SK-N-MC (cell line): ENCODE results near the gene UBE2F.
"Not testable (repeated sequence)": the region's sequence is repeated elsewhere in the genome, so short reads cannot be mapped to it uniquely, and the experiment has no call there.

Source experiments
- DNase-seq: peaks from one replicate; pipeline ENCODE4 v3.0.0-alpha.2; 2011; ENCODE audit warnings: low read depth, low spot score
- H3K27ac ChIP-seq: fragments of 200-600 bp; sonication (generic); 2 replicates; pipeline ENCODE4 v1.5.1; 2016; ENCODE audit warnings: mixed run types
- H3K36me3 ChIP-seq: fragments of 200-600 bp; sonication (generic); 2 replicates; pipeline ENCODE4 v1.6.1; 2017; ENCODE audit warnings: antibody characterized with exemption, low read length, mixed read lengths; ENCODE audit not compliant: insufficient read depth
- H3K4me3 ChIP-seq: fragments of 200-600 bp; sonication (generic); 2 replicates; pipeline ENCODE4 v1.5.1; 2016
- H3K9ac ChIP-seq: fragments of 200-600 bp; sonication (generic); 2 replicates; pipeline ENCODE4 v1.8.0; 2017; ENCODE audit warnings: mixed run types, mixed read lengths; ENCODE audit not compliant: insufficient read length
- H3K9me3 ChIP-seq: fragments of 200-600 bp; sonication (generic); 2 replicates; pipeline ENCODE4 v1.6.1; 2017; ENCODE audit warnings: low read depth, mild to moderate bottlenecking, antibody characterized with exemption, low read length, moderate library complexity, mixed read lengths
- EZH2 ChIP-seq: fragments of 200-600 bp; sonication (generic); IDR thresholded peaks from one replicate; pipeline ENCODE4 v1.6.1; 2017; ENCODE audit warnings: antibody characterized with exemption
- FOXP2 ChIP-seq: optimal IDR thresholded peaks from 2 replicates; pipeline ENCODE3; 2011; ENCODE audit warnings: mild to moderate bottlenecking, moderate library complexity; ENCODE audit not compliant: insufficient read depth; ENCODE audit errors: extremely low read length, control extremely low read depth
- POLR2AphosphoS5 ChIP-seq: IDR thresholded peaks from 2 replicates; pipeline ENCODE4 v1.6.1; 2012; ENCODE audit warnings: mild to moderate bottlenecking, low read depth, low read length, borderline replicate concordance

Gene UBE2F

GRCh38 chr2:238046725-238047270 lies 80.0 kb downstream of the UBE2F start:
- H3K9me3 ChIP-seq, result no peaks in the 10 kb centered on the region
- H3K36me3 ChIP-seq, result no peaks in the 10 kb centered on the region; the same call in 1 of the 2 replicates
- no peak overlapping the region for H3K4me3 ChIP-seq
- TF ChIP-seq EZH2, result no peak
- TF ChIP-seq POLR2AphosphoS5, result no peak
- TF ChIP-seq FOXP2, result no peak
- no peak overlapping the region for H3K9ac ChIP-seq
- no peak for DNase-seq
- H3K27ac ChIP-seq, result no peak overlapping the region

- H3K36me3 ChIP-seq, result no peaks in the 10 kb centered on the region
- no peak for DNase-seq
- TF ChIP-seq POLR2AphosphoS5 (no peak), EZH2 (no peak), FOXP2 (no peak)
- no peaks in the 10 kb centered on the region for H3K9me3 ChIP-seq
- no peak overlapping the region for H3K27ac ChIP-seq
- H3K9ac ChIP-seq, result no peak overlapping the region
- no peak overlapping the region for H3K4me3 ChIP-seq
Observed at GRCh38 chr2:238053191-238053776, 86.5 kb downstream of the UBE2F start.

- H3K27ac ChIP-seq, result no peak overlapping the region
- no peak overlapping the region for H3K9ac ChIP-seq
- no peaks in the 10 kb centered on the region for H3K36me3 ChIP-seq
- H3K4me3 ChIP-seq, result no peak overlapping the region
- no peak for DNase-seq
- no peaks in the 10 kb centered on the region for H3K9me3 ChIP-seq
- TF ChIP-seq FOXP2, result no peak
- no peak for TF ChIP-seq POLR2AphosphoS5
- TF ChIP-seq EZH2, result no peak
Observed at GRCh38 chr2:238055841-238056240, 89.0 kb downstream of the UBE2F start.

DNA sequence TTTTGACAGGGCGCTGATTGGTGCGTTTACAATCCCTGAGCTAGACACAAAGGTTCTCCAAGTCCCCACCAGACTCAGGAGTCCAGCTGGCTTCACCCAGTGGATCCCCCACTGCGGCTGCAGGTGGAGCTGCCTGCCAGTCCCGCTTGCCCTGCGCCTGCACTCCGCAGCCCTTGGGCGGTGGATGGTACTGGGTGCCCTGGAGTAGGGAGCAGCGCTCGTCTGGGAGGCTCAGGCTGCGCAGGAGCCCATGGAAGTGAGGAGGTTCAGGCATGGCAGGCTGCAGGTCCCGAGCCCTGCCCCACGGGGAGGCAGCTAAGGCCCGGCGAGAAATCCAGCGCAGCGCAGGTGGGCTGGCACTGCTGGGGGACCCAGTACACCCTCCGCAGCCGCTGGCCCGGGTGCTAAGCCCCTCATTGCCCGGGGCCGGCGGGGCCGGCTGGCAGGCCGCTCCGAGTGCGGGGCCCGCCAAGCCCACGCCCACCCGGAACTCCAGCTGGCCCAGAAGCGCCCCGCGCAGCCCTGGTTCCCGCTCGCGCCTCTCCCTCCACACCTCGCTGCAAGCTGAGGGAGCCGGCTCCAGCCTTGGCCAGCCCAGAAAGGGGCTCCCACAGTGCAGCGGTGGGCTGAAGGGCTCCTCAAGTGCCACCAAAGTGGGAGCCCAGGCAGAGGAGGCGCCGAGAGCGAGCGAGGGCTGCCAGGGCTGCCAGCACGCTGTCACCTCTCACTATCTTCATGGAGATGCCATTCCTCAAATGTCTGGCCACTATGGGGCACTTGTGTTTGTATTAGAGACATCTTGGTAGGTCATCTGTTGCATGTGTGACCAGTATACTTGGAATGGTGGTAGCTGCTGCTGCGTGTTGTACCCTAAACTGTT lies 91.1 kb downstream of the UBE2F start:
- not testable (repeated sequence) for H3K9ac ChIP-seq, H3K9me3 ChIP-seq, H3K36me3 ChIP-seq, H3K27ac ChIP-seq, H3K4me3 ChIP-seq, DNase-seq

- Histone ChIP-seq H3K36me3 (peaks cover 8% of the 10 kb centered on the region; the same call in 1 of the 2 replicates), H3K9me3 (no peaks in the 10 kb centered on the region), H3K4me3 (peak overlapping the region; percentile 96), H3K9ac (peak overlapping the region; percentile 98), H3K27ac (no peak overlapping the region)
- no peak for TF ChIP-seq POLR2AphosphoS5
- TF ChIP-seq FOXP2, result no peak
- TF ChIP-seq EZH2, result no peak
- DNase-seq, result no peak
Observed at GRCh38 chr2:238059505-238059904, 92.7 kb downstream of the UBE2F start.

GRCh38 chr2:238060096-238060541 lies 93.3 kb downstream of the UBE2F start:
- peak overlapping the region; percentile 98 for H3K9ac ChIP-seq
- TF ChIP-seq FOXP2 (no peak), POLR2AphosphoS5 (no peak), EZH2 (no peak)
- H3K4me3 ChIP-seq, result peak overlapping the region; percentile 96
- H3K27ac ChIP-seq, result peak overlapping the region; percentile 84
- no peak for DNase-seq
- H3K36me3 ChIP-seq, result peaks cover 13% of the 10 kb centered on the region
- H3K9me3 ChIP-seq, result no peaks in the 10 kb centered on the region

- Histone ChIP-seq H3K36me3 (peaks cover 18% of the 10 kb centered on the region), H3K9ac (peak within 1 kb of the TSS; percentile 98), H3K4me3 (peak within 1 kb of the TSS; percentile 96), H3K27ac (peak within 1 kb of the TSS; percentile 84), H3K9me3 (no peaks in the 10 kb centered on the region)
- peak; percentile 37 for TF ChIP-seq FOXP2
- peak; percentile 87 for TF ChIP-seq POLR2AphosphoS5
- TF ChIP-seq EZH2, result no peak
- peak; percentile 34 for DNase-seq
Observed at GRCh38 chr2:238060542-238061314, 93.9 kb downstream of the UBE2F start, which contains the start of gene SCLY. Gene SCLY, plus strand, starts transcription at chr2:238061001. Its CDS starts 54 bp downstream, at chr2:238061055.
